ENCODE results near the gene NUP153.

Gene NUP153

DNA sequence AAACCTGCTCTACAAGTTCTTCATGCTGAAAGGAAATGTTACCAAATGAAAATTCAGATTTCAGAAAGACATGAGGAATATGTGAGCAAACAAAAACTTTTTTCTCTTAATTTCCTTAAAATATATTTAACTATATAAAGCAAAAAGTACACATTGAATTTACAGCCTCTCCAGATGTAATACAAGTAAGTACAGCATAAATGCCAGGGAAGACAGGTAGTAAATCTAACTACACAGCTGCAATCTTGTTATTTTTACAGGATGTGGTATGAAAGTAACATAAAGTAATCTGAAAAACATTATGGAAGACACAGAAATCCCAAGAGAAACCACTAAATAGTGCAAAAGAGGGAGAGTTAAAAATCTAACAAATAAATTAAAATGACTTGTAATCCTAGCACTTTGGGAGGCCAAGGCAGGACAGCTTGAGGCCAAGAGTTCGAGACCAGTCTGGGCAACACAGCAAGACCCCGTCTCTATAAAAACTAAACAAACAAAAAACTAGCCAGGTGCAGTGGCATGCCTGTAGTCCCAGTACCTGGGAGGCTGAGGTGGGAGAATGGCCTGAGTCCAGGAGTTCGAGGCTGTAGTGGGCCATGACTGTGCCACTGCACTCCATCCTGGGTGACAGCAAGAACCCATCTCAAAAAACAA lies 55.9 kb downstream of the NUP153 start:
- H3K9me3 ChIP-seq (ENCODE audit: control insufficient read depth, insufficient read depth, low read length): no peaks in the 10 kb centered on the region
- no peak overlapping the region for H3K9ac ChIP-seq (ENCODE audit: low read depth, low read length)
- no peak overlapping the region for H3K4me3 ChIP-seq (ENCODE audit: low read depth, low read length)
- H3K36me3 ChIP-seq (ENCODE audit: control insufficient read depth, insufficient read depth, low read length): peaks cover 4% of the 10 kb centered on the region
- no peaks in the 10 kb centered on the region for H3K4me1 ChIP-seq (ENCODE audit: control insufficient read depth, insufficient read depth, low read length)
- no peaks in the 10 kb centered on the region for H3K27me3 ChIP-seq (ENCODE audit: control insufficient read depth, insufficient read depth, low read length)

DNA sequence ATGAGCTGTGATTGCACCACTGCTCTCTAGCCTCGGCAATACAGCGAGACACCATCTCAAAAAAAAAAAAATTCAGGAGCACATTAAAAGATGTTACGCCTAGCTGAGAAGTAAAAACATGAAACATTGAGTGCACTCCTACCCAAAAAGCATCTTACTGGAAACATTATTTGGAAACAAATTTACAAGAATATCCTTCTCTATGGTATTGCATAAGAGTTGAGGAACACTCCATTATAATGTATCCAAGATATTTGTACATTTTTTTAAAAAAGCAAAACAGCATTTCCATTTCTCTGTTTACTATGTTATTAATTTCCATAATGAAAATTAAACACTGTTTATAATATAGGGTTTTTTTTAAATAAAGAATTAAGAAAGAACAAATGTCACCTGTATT lies 58.0 kb downstream of the NUP153 start:
- Histone ChIP-seq H3K4me1 (ENCODE audit: control insufficient read depth, insufficient read depth, low read length) (no peaks in the 10 kb centered on the region), H3K9me3 (ENCODE audit: control insufficient read depth, insufficient read depth, low read length) (no peaks in the 10 kb centered on the region), H3K9ac (ENCODE audit: low read depth, low read length) (no peak overlapping the region), H3K27me3 (ENCODE audit: control insufficient read depth, insufficient read depth, low read length) (no peaks in the 10 kb centered on the region), H3K4me3 (ENCODE audit: low read depth, low read length) (no peak overlapping the region), H3K36me3 (ENCODE audit: control insufficient read depth, insufficient read depth, low read length) (peaks cover 4% of the 10 kb centered on the region)

DNA sequence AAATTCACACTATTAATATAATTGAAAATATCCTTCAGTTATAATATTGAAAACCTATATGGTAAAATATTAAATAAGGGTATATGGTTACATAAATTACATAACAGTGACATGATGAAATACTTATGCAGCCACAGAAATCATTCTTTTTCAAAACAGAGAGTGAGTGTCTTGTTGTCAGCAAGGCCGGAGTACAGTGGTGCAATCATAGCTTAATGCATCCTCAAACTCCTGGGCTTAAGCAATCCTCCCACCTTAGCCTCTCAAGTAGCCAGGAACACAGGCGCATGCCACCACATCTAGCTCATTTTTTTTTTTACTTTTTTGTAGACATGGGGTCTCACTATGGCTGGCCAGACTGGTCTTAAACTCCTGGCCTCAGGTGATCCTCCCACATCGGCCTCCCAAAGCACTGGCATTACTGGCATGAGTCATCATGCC lies 66.2 kb downstream of the NUP153 start:
- H3K27me3 ChIP-seq (ENCODE audit: control insufficient read depth, insufficient read depth, low read length): no peaks in the 10 kb centered on the region
- H3K9ac ChIP-seq (ENCODE audit: low read depth, low read length): no peak overlapping the region
- H3K9me3 ChIP-seq (ENCODE audit: control insufficient read depth, insufficient read depth, low read length): no peaks in the 10 kb centered on the region
- no peaks in the 10 kb centered on the region for H3K4me1 ChIP-seq (ENCODE audit: control insufficient read depth, insufficient read depth, low read length)
- H3K36me3 ChIP-seq (ENCODE audit: control insufficient read depth, insufficient read depth, low read length): peaks cover 23% of the 10 kb centered on the region
- no peak overlapping the region for H3K4me3 ChIP-seq (ENCODE audit: low read depth, low read length)

DNA sequence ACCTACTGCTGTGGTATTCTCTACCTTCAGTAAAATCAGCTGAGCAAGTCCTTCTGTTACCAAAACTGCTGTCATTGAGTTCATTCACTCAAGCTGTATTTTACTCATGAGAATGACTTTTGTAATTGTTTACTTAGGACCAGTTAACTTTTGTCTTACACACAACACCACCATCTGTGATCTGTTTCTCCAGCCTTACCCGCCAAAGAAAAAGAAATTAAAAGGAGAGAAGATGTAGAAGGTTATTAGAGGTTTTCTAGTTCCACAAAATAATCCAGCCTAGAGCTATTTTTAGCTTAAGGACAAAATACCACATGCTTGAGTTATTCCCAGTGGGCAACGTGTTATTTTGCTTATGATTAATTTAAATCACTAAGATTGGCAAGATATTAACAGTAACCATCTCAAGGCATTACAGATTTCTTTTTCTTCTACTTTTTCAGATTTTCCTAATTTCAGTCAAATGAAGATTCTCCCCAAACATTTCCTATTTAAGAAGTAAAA lies 68.5 kb downstream of the NUP153 start:
- H3K4me1 ChIP-seq (ENCODE audit: control insufficient read depth, insufficient read depth, low read length): no peaks in the 10 kb centered on the region
- H3K36me3 ChIP-seq (ENCODE audit: control insufficient read depth, insufficient read depth, low read length): peaks cover 26% of the 10 kb centered on the region
- no peaks in the 10 kb centered on the region for H3K27me3 ChIP-seq (ENCODE audit: control insufficient read depth, insufficient read depth, low read length)
- H3K4me3 ChIP-seq (ENCODE audit: low read depth, low read length): no peak overlapping the region
- H3K9ac ChIP-seq (ENCODE audit: low read depth, low read length): no peak overlapping the region
- H3K9me3 ChIP-seq (ENCODE audit: control insufficient read depth, insufficient read depth, low read length): no peaks in the 10 kb centered on the region

DNA sequence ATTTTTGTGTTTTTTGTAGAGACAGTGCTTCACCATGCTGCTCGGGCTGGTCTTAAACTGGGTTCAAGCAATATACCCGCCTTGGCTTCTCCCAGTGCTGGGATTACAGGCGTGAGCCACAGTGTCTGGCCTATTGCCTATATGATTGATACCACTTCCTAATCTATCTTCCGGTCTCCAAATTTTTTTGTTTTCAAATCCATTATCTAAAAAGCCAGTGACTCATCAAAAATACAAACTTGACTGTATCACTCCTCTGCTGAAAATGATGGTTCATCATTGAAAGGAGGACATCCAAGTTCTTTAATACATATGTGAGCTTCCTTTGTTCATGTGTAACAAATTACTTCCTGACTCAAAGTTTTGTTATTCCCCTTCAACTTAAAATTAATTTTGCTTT lies 71.2 kb downstream of the NUP153 start:
- no peak overlapping the region for H3K9ac ChIP-seq (ENCODE audit: low read depth, low read length)
- H3K36me3 ChIP-seq (ENCODE audit: control insufficient read depth, insufficient read depth, low read length): peaks cover 25% of the 10 kb centered on the region
- H3K9me3 ChIP-seq (ENCODE audit: control insufficient read depth, insufficient read depth, low read length): no peaks in the 10 kb centered on the region
- no peaks in the 10 kb centered on the region for H3K27me3 ChIP-seq (ENCODE audit: control insufficient read depth, insufficient read depth, low read length)
- no peak overlapping the region for H3K4me3 ChIP-seq (ENCODE audit: low read depth, low read length)
- H3K4me1 ChIP-seq (ENCODE audit: control insufficient read depth, insufficient read depth, low read length): no peaks in the 10 kb centered on the region

DNA sequence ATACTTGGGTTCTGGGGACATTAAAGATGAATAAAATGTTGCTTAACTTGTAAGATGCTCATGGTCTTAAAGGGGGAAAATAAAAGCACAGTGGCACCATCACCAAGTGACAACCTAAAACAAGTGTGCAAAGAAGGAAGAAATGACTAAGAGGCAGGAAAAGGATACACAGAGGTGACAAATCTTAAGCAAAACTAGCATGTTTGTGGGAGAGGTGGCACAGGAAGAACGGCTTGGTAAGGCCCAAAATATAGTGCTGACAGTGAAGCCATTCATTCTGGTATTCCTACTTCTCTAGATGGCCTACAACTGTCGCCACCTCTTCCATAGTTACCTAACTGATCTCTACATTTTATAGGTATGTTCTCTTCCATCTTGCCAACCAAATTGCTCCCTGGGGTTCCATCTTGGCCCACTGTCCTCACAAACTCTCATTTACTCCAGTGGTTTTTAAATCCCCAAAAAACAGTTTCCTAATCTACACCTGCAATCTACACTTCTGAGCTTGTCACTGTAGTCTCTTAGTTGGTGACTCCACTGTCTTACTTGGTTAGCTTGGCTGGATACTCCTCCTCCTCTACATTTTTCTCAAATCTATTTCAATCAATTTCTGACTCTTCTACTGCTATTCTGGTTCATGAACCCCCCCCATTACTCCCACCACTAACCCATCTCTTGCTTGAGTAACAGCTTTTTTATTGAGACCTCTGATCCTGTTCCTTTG lies 73.1 kb downstream of the NUP153 start:
- Histone ChIP-seq H3K4me3 (ENCODE audit: low read depth, low read length) (no peak overlapping the region), H3K4me1 (ENCODE audit: control insufficient read depth, insufficient read depth, low read length) (no peaks in the 10 kb centered on the region), H3K9ac (ENCODE audit: low read depth, low read length) (no peak overlapping the region), H3K27me3 (ENCODE audit: control insufficient read depth, insufficient read depth, low read length) (no peaks in the 10 kb centered on the region), H3K9me3 (ENCODE audit: control insufficient read depth, insufficient read depth, low read length) (no peaks in the 10 kb centered on the region), H3K36me3 (ENCODE audit: control insufficient read depth, insufficient read depth, low read length) (peaks cover 33% of the 10 kb centered on the region)

DNA sequence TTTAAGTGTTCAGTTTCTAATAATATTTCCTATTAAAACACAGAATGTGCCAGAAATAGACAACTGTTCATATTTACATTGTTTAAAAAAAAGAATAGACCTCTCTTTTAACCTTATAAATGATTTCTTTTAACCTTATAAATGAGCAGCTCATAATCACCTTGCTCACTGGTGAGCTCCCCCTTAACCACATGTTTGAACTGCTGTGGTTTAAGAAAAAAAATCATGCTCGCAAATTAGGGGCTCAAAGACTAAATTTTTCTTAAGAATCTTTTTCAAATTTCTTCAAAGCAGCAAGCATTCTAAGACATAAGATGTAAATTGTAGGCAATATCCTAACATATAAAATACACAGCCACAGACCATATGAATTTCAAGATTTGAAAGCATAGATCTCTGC lies 73.8 kb downstream of the NUP153 start:
- Histone ChIP-seq H3K27me3 (ENCODE audit: control insufficient read depth, insufficient read depth, low read length) (no peaks in the 10 kb centered on the region), H3K36me3 (ENCODE audit: control insufficient read depth, insufficient read depth, low read length) (peaks cover 35% of the 10 kb centered on the region), H3K9ac (ENCODE audit: low read depth, low read length) (no peak overlapping the region)

DNA sequence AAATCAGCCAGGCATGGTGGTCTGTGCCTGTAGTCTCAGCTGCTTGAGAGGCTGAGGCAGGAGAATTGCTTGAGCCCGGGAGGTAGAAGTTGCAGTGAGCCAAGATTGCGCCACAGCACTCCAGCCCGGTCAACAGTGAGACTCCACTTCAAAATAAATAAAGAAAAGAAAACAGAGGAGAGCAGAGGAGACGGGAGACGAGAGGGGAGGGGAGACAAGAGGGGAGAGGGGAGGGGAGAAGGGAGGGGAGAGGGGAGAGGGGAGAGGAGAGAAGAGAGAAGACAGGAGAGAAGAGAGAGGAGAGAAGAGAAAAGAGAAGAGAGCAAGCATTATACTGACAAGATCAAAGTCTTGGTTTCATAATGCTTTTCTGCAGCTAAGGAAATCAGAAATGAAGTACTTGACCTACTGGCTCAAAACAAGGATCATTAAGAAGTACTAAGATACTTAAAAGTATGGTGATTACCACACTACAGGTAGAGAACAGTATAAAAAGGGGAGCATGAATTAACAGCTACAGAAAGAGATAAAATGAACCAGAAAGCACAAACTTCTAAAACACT lies 76.1 kb downstream of the NUP153 start:
- Histone ChIP-seq H3K4me3 (ENCODE audit: low read depth, low read length) (no peak overlapping the region), H3K9ac (ENCODE audit: low read depth, low read length) (no peak overlapping the region), H3K27me3 (ENCODE audit: control insufficient read depth, insufficient read depth, low read length) (no peaks in the 10 kb centered on the region), H3K9me3 (ENCODE audit: control insufficient read depth, insufficient read depth, low read length) (no peaks in the 10 kb centered on the region), H3K4me1 (ENCODE audit: control insufficient read depth, insufficient read depth, low read length) (no peaks in the 10 kb centered on the region), H3K36me3 (ENCODE audit: control insufficient read depth, insufficient read depth, low read length) (peaks cover 26% of the 10 kb centered on the region)

More for the DNA sequence above, 73.8 kb downstream of the NUP153 start:
- Histone ChIP-seq H3K9me3 (ENCODE audit: control insufficient read depth, insufficient read depth, low read length) (no peaks in the 10 kb centered on the region), H3K4me3 (ENCODE audit: low read depth, low read length) (no peak overlapping the region), H3K4me1 (ENCODE audit: control insufficient read depth, insufficient read depth, low read length) (no peaks in the 10 kb centered on the region)

DNA sequence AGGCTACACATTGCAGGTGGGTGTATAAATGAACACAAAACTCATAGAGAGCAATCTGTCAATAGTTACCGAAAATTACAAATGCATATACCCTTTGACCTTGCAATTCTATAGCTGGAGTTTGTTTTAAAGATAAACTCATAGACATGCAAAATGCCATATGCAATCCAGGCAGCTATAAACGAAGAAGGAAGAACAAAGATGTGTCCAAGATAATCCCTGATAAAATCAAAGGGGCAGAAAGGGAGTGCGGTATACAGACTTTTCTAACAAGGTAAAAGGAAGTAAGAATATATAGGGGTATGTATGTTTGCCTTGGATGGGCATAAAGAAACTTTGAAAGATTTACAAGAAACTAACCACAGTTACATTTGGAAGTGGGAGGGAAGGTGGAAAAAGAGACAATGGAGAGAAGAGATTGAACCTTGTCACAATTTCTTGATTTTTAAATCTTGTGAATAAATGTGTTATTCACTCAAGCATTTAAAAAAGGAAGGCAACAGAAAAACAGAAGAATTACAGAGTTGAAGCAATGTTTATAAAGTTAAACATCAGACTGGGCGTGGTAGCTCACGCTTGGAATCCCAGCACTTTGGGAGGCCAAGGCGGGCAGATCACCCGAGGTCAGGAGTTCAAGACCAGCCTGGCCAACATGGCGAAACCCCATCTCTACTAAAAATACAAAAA lies 76.8 kb downstream of the NUP153 start:
- H3K4me1 ChIP-seq (ENCODE audit: control insufficient read depth, insufficient read depth, low read length): no peaks in the 10 kb centered on the region
- H3K27me3 ChIP-seq (ENCODE audit: control insufficient read depth, insufficient read depth, low read length): no peaks in the 10 kb centered on the region
- H3K9ac ChIP-seq (ENCODE audit: low read depth, low read length): no peak overlapping the region
- H3K9me3 ChIP-seq (ENCODE audit: control insufficient read depth, insufficient read depth, low read length): no peaks in the 10 kb centered on the region
- peaks cover 25% of the 10 kb centered on the region for H3K36me3 ChIP-seq (ENCODE audit: control insufficient read depth, insufficient read depth, low read length)
- H3K4me3 ChIP-seq (ENCODE audit: low read depth, low read length): no peak overlapping the region

DNA sequence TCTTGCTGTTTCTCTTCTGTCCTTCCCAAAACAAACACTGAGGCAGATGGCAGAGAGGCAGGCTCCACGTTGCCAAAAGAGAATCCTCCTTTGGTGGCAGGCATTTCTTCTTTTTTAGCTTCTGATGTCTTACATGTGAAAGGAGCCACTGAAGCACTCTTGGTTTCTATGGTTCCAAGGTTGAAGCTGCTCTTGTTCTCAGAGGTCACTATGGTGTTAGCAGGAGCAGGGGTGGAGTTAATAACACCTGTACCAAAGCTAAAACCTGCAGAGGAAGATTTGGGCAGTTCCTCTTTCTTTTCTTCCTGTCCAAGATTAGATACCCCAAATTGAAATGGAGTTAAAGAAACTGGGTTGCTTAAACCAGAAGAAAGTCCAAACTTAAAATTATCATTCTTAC lies 77.9 kb downstream of the NUP153 start:
- H3K9ac ChIP-seq (ENCODE audit: low read depth, low read length): no peak overlapping the region
- peaks cover 23% of the 10 kb centered on the region for H3K36me3 ChIP-seq (ENCODE audit: control insufficient read depth, insufficient read depth, low read length)
- no peaks in the 10 kb centered on the region for H3K27me3 ChIP-seq (ENCODE audit: control insufficient read depth, insufficient read depth, low read length)
- no peaks in the 10 kb centered on the region for H3K9me3 ChIP-seq (ENCODE audit: control insufficient read depth, insufficient read depth, low read length)
- no peak overlapping the region for H3K4me3 ChIP-seq (ENCODE audit: low read depth, low read length)
- no peaks in the 10 kb centered on the region for H3K4me1 ChIP-seq (ENCODE audit: control insufficient read depth, insufficient read depth, low read length)

DNA sequence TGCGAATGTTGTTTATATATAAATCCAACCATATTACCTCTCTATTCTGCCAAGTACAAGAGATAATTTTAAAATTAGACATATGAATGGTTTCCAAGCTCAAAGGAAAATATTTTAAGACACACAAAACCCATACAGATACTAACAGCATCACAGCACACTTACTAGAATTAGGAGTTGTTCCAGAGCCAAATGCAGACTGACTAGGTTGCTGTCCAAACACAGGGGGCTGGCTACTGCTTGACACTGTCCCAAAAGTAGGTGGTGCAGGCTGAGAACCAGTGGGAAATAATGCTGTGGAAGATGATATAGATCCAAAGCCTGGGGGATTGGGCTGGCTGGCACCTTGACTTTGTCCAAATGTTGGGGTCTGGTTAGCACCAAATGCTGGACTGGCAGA lies 82.3 kb downstream of the NUP153 start:
- Histone ChIP-seq H3K9ac (ENCODE audit: low read depth, low read length) (no peak overlapping the region), H3K27me3 (ENCODE audit: control insufficient read depth, insufficient read depth, low read length) (no peaks in the 10 kb centered on the region), H3K9me3 (ENCODE audit: control insufficient read depth, insufficient read depth, low read length) (no peaks in the 10 kb centered on the region), H3K4me1 (ENCODE audit: control insufficient read depth, insufficient read depth, low read length) (no peaks in the 10 kb centered on the region), H3K36me3 (ENCODE audit: control insufficient read depth, insufficient read depth, low read length) (peaks cover 16% of the 10 kb centered on the region), H3K4me3 (ENCODE audit: low read depth, low read length) (no peak overlapping the region)
